Fibroblast of mammary gland (primary cell): ENCODE data around the gene WNT5A.
A peak's percentile ranks its signal among the peaks of the same experiment; 100 is the strongest.

Source experiments
- DNase-seq: peaks from one replicate; pipeline ENCODE4 v3.0.0-alpha.2; 2010; ENCODE audit warnings: low read depth
- H3K4me3 ChIP-seq: 2 replicates; pipeline ENCODE4 v1.5.1; 2011; ENCODE audit warnings: low read depth, mild to moderate bottlenecking, low read length, moderate library complexity; ENCODE audit not compliant: control insufficient read depth
- TF ChIP-seq, protein P1 (sequence below): conservative IDR thresholded peaks from 2 replicates; pipeline ENCODE4 v1.5.1; 2011; ENCODE audit warnings: low read depth, low read length, inconsistent platforms; ENCODE audit not compliant: control insufficient read depth, insufficient read depth

WNT5A gene

GRCh38 chr3:55489798-55490132 is 2.7 kb upstream of the WNT5A start:
- no peak for DNase-seq
- H3K4me3 ChIP-seq = no peak overlapping the region
- TF ChIP-seq, protein P1, sequence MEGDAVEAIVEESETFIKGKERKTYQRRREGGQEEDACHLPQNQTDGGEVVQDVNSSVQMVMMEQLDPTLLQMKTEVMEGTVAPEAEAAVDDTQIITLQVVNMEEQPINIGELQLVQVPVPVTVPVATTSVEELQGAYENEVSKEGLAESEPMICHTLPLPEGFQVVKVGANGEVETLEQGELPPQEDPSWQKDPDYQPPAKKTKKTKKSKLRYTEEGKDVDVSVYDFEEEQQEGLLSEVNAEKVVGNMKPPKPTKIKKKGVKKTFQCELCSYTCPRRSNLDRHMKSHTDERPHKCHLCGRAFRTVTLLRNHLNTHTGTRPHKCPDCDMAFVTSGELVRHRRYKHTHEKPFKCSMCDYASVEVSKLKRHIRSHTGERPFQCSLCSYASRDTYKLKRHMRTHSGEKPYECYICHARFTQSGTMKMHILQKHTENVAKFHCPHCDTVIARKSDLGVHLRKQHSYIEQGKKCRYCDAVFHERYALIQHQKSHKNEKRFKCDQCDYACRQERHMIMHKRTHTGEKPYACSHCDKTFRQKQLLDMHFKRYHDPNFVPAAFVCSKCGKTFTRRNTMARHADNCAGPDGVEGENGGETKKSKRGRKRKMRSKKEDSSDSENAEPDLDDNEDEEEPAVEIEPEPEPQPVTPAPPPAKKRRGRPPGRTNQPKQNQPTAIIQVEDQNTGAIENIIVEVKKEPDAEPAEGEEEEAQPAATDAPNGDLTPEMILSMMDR = no peak

DNA sequence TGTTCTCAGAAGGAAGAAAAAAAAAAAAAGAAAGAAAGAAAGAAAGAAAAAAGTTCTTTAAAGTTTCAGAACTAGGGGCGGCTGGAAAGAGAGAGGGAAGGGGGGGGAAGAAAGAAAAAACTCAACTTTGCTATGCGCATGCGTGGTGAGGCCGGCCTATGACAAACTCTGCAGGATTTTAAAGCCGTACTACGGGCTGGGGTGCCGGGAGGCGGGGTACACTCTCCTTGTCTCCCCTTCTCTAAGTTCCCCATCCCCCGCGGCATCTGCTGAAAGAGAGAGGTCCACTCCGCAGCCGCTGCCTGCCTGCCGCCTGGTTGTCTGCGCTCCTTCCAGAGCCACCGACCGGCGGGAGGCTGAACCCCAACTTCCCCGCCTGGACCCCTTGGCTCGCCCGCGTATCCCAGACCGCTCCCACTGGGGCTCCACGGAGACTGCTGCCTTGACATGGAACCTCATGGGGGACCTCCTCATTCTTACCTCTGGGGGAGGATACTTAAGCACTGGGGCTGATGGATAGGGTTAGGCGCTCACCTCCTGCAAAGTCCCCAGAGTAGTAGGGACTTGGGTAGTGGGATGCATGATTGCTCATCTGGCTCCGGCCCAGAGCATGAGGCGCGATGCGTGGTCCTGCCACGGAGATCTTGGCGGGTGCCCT is 1.4 kb upstream of the WNT5A start:
- peak; percentile 78 for DNase-seq
- peak overlapping the region; percentile 92 for H3K4me3 ChIP-seq
- TF ChIP-seq, protein P1 = no peak

- peak; percentile 76 for DNase-seq
- peak overlapping the region; percentile 92 for H3K4me3 ChIP-seq
- TF ChIP-seq, protein P1 = no peak
These were observed 505 bp upstream of the WNT5A start for GRCh38 chr3:55487381-55488241.

GRCh38 chr3:55486101-55486856 is 827 bp downstream of the WNT5A start:
- peak overlapping the region; percentile 92 for H3K4me3 ChIP-seq
- peak; percentile 73 for DNase-seq
- TF ChIP-seq, protein P1 = no peak

GRCh38 chr3:55484801-55485791 is 2.0 kb downstream of the WNT5A start:
- peak overlapping the region; percentile 92 for H3K4me3 ChIP-seq
- DNase-seq = peak; percentile 85

More at GRCh38 chr3:55484801-55485791, 2.0 kb downstream of the WNT5A start:
- TF ChIP-seq, protein P1 = peak; percentile 57
